Epithelial cell of proximal tubule (primary cell): ENCODE measurements around the gene GOPC. TPM values are rescaled to one million over a fixed set of nuclear protein-coding genes. Genes with fewer than 3 reads are reported as not detected.

Experiments used
- DNase-seq: peaks from one replicate; pipeline ENCODE4 v3.0.0-alpha.2; 2011; ENCODE audit warnings: low read depth
- H3K4me3 ChIP-seq: 2 replicates; pipeline ENCODE4 v1.5.1; 2011; ENCODE audit warnings: low read depth, mild to moderate bottlenecking, low read length
- total RNA-seq: library from RNA; depleted of rRNA; stranded (reverse); fragments of >200 nt; gene quantifications from 2 replicates; pipeline ENCODE4 v1.2.3, GENCODE V29; 2015
- TF ChIP-seq, protein P1 (sequence below): conservative IDR thresholded peaks from 2 replicates; pipeline ENCODE4 v1.5.1; 2012; ENCODE audit warnings: low read depth, mild to moderate bottlenecking, low read length

Gene GOPC
- total RNA-seq, 1 donor from 2014 or later, result 13.2 TPM

DNA sequence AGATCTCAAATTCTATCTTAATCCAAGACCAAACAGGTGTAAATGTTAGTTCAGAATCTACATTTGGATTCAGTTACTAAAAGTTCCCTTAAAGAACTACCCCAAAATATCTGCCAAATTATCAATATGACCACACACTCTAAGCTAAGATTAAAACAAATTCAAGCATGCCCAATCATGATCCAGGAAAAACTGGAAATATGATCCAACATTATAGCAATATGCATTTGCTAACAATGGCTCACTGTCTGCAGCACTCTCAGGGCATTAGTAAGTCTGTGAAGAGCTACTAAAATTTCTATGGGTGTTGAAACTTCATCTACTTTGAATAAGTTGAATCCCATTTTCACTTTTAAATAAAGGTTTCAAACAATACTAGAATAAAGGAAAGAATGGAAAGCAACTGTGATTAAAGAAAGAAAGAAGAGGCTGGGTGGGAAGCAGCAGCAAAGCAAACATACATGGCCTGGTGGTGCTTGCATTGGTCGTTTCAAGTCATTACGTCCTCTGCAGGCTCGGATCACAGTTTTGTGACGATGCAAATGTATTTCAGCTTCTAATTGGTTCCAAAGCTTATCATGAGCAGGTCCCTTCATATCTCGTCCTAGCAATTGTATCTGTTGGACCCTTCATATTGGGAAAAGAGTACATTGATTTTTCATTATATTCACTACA is 29.2 kb downstream of the GOPC start:
- DNase-seq, result no peak
- TF ChIP-seq, protein P1, sequence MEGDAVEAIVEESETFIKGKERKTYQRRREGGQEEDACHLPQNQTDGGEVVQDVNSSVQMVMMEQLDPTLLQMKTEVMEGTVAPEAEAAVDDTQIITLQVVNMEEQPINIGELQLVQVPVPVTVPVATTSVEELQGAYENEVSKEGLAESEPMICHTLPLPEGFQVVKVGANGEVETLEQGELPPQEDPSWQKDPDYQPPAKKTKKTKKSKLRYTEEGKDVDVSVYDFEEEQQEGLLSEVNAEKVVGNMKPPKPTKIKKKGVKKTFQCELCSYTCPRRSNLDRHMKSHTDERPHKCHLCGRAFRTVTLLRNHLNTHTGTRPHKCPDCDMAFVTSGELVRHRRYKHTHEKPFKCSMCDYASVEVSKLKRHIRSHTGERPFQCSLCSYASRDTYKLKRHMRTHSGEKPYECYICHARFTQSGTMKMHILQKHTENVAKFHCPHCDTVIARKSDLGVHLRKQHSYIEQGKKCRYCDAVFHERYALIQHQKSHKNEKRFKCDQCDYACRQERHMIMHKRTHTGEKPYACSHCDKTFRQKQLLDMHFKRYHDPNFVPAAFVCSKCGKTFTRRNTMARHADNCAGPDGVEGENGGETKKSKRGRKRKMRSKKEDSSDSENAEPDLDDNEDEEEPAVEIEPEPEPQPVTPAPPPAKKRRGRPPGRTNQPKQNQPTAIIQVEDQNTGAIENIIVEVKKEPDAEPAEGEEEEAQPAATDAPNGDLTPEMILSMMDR, result no peak
- no peak overlapping the region for H3K4me3 ChIP-seq

DNA sequence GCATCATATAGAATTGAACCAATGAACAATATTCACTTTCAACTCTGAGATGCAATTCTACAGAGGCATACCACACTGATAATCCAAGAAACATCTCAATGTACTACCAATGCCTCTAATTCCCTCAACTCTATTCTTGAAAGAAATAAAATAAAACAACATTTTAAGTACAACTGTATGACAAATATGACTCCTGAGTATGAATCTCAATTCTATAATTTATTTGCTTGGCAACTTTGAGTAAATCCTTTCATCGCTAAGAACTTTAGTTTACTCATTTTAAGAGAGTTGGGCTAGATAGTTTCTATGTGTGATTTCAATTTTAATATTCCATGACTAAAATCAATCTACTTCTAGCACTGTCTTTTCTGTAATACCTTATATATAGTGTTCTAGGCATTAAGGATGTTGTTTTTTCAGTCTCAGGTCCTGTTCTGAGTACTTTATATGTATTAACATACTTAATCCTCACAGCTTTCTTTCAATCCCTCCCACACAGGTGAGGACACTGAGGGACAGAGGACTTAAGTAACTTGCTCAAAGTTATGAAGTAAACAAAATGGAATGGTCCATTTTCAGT is 33.4 kb downstream of the GOPC start:
- TF ChIP-seq, protein P1, result no peak
- DNase-seq, result no peak
- H3K4me3 ChIP-seq, result no peak overlapping the region

DNA sequence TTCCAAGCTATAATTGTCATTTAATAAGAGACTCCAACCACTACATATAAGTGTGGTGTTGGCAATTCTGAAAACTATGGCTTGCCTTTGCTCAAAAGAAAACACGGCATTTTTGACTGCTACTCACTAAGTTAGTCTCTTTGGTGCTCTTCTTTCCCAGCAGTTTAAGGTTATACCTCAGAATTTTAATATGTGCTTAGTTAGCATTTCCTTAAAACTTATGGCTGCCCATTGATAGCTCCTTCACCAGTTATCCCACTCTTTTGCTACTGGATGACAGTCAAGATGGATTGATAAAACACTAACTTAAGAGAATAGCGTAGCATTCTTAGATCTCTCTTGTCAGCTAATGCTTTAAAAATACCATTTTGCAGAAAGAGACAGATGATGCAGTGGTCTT is 34.1 kb downstream of the GOPC start:
- DNase-seq, result no peak
- no peak overlapping the region for H3K4me3 ChIP-seq
- TF ChIP-seq, protein P1, result no peak

DNA sequence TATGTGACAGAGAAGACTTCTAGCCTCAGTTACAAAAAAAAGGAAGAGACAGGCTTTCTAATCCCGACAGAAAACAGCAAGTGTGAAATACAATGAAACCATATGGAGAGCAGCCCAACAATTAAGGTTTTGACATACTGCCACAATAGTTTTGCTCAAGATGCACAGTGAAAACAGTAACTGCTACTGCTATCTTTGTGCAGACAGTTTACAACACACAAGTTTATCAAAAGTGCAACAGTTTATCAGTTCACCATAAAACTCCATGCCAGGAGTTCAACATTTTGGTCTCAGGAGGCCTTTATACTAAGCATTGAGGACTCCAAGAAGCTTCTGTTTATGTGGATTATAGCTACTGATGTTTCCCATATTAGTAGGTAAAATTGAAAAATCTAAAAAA is 37.6 kb downstream of the GOPC start:
- TF ChIP-seq, protein P1, result no peak
- no peak overlapping the region for H3K4me3 ChIP-seq
- DNase-seq, result no peak

DNA sequence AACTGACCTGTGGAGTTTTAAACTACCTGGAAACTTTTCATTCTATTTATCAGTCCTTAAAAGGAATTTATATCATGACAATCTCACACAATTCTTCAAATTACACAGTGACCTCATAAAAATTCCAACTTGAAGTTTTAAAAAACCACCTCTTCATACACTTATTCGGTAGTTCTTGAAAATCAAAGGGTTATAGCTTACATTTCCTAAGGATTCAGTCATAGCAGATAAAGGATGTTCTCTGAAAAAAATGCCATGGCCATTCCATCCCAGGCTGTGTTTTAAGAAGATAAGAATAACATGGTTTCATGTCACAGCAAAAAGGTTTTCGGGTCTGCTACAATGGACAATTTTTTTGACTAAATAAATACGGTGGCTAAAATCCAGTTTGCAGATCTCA is 41.2 kb downstream of the GOPC start:
- TF ChIP-seq, protein P1, result no peak

DNA sequence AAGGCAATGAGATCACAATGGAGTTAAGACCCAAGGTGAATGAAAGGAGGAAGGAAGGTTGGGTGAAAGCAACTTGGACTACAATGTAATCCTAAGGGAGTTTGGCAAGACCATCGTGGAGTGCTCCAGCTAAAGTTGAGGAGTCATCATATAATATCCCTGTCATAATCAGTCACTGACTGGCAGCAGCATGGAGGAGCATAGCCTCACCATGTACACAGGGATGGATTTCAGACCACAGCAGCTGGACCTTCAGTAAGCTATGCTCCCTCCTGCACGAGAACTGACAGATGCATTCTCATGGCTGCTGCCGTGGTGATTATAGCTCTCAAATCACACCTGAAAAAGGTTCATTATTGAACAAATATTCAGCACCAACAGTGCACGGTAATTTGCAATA is 43.0 kb downstream of the GOPC start:
- TF ChIP-seq, protein P1, result no peak
- DNase-seq, result no peak
- no peak overlapping the region for H3K4me3 ChIP-seq

More for the DNA sequence above, 41.2 kb downstream of the GOPC start:
- no peak overlapping the region for H3K4me3 ChIP-seq
- no peak for DNase-seq

DNA sequence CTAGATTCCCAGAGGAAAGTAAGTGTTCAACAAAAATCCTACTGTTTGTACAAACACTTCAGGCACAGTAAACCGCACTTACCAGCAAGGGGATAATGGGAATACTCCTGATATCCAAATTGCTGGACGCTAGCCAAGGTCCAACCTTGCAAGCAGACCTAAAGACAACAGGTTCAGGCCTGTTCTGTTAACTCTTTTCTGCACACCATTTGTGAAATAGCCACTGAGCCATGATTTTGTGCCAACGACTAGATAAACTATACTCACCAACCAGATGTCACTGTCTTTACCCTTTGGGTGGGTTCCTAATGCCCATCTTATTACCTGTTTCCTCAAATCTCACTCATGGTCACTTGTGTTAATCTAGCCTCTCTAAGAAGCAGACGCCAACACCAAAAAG is 43.5 kb downstream of the GOPC start:
- TF ChIP-seq, protein P1, result no peak
- DNase-seq, result no peak
- H3K4me3 ChIP-seq, result no peak overlapping the region
